ENCODE measurements around the gene DIAPH1.

DNA sequence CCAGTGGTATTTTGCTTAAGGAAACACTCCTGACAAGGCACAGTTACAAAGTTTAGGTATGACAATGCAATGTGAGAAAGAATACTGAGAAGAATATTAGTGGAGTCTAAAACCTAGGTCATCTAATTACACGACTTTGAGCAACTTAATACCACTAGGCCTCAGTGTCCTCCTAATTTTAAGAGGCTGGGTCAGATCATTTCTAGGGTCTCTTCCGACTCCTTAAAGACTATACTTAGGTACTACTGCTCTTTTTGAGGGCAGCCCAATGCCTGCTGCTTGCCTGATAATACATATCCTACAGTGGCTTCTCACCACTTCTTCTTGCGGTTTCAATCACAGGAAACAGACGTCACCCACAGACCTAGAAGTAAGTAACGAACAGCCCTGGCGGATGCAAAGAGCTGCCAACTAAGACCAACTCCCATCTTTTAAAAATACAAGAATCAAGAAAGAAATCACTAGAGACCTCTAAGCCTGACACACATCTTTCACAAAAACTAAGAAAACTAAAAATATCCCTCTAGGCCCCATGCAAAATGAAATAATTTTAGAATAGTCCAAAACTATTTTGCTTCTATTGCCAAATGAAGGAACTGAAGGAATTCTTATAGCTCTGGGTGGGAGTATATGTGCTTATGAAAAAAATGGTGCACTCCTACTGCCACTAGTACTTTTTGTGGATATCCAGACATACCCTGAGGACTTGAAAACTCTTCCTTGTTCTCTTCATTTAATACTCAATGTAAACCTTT, 13.1 kb downstream of the DIAPH1 start:
- TF ChIP-seq POLR2A (IDR thresholded peaks at IDR 0.05) (no peak), EP300 (IDR thresholded peaks at IDR 0.05) (no peak), CTCF (IDR thresholded peaks at IDR 0.05) (no peak), POLR2AphosphoS5 (IDR thresholded peaks at IDR 0.05) (no peak)

Measured in gastroesophageal sphincter (tissue), 3 donors.